Nephron progenitor cell (in vitro differentiated cells): ENCODE results near the gene UBE2M.

Experiments
- DNase-seq: peaks from one replicate; pipeline ENCODE4 v3.0.0; 2021
- H3K27ac Mint-ChIP-seq: 2 replicates; pipeline ENCODE4 v1.8.0; 2021; ENCODE audit warnings: mild to moderate bottlenecking, moderate library complexity, mixed read lengths
- H3K27me3 Mint-ChIP-seq: 2 replicates; pipeline ENCODE4 v1.8.0; 2021; ENCODE audit warnings: mild to moderate bottlenecking, low read depth, mixed read lengths; ENCODE audit not compliant: poor library complexity
- H3K36me3 Mint-ChIP-seq: 2 replicates; pipeline ENCODE4 v1.8.0; 2021; ENCODE audit warnings: low read depth, mixed read lengths
- H3K4me1 Mint-ChIP-seq: 2 replicates; pipeline ENCODE4 v1.8.0; 2021; ENCODE audit warnings: mixed read lengths
- H3K4me3 Mint-ChIP-seq: 2 replicates; pipeline ENCODE4 v1.8.0; 2021; ENCODE audit warnings: mild to moderate bottlenecking, moderate library complexity, mixed read lengths
- H3K9me3 Mint-ChIP-seq: 2 replicates; pipeline ENCODE4 v1.8.0; 2021; ENCODE audit warnings: mild to moderate bottlenecking, moderate library complexity, mixed read lengths
- TF ChIP-seq, protein P1 (sequence below): fragments of 200-600 bp; sonication (generic); IDR thresholded peaks from 2 replicates; pipeline ENCODE4 v1.5.0; 2021; ENCODE audit warnings: antibody characterized with exemption

The UBE2M gene

DNA sequence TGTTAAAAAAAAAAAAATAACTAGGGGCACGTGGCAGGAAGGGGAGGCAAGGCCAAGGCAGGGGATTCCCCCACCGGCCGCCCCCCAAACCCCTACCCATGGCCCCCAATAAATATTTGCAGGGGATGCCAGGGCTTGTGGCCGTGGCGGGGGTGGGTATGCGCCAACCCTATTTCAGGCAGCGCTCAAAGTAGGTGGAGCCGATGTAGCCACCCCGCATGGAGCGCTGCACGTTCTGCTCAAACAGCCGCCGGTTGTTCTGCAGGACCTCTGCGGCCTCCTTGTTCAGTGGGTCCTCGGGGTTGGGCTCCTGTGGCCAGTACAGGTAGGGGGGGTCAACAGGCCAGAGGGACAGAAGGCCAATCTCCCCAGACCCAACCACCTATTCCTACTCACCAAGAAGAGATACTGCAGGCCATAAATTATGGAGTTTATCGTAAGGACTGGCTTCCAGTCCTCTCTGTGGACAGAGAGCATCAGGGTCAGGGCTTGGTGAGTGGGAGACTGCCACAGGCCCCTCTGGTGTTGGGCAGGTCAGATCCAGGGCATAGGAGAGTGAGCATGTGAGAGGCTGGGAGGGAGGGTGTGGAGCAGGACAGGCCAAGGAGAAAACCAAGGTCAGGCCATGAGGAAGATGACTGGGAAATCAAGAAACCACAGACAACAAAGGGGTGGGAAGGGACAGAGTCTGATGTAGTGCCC, 2.3 kb downstream of the UBE2M start:
- peaks cover 7% of the 10 kb centered on the region for H3K27me3 Mint-ChIP-seq
- DNase-seq, result no peak
- H3K9me3 Mint-ChIP-seq, result no peaks in the 10 kb centered on the region
- TF ChIP-seq, protein P1, sequence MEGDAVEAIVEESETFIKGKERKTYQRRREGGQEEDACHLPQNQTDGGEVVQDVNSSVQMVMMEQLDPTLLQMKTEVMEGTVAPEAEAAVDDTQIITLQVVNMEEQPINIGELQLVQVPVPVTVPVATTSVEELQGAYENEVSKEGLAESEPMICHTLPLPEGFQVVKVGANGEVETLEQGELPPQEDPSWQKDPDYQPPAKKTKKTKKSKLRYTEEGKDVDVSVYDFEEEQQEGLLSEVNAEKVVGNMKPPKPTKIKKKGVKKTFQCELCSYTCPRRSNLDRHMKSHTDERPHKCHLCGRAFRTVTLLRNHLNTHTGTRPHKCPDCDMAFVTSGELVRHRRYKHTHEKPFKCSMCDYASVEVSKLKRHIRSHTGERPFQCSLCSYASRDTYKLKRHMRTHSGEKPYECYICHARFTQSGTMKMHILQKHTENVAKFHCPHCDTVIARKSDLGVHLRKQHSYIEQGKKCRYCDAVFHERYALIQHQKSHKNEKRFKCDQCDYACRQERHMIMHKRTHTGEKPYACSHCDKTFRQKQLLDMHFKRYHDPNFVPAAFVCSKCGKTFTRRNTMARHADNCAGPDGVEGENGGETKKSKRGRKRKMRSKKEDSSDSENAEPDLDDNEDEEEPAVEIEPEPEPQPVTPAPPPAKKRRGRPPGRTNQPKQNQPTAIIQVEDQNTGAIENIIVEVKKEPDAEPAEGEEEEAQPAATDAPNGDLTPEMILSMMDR, result no peak
- H3K36me3 Mint-ChIP-seq, result peaks cover 28% of the 10 kb centered on the region
- peak overlapping the region; percentile 99 for H3K27ac Mint-ChIP-seq
- H3K4me1 Mint-ChIP-seq, result peaks cover 66% of the 10 kb centered on the region
- peak overlapping the region; percentile 99 for H3K4me3 Mint-ChIP-seq

GRCh38 chr19:58555369-58555885, 3.0 kb downstream of the UBE2M start:
- peaks cover 10% of the 10 kb centered on the region for H3K27me3 Mint-ChIP-seq
- peaks cover 64% of the 10 kb centered on the region for H3K4me1 Mint-ChIP-seq
- peak overlapping the region; percentile 99 for H3K27ac Mint-ChIP-seq
- no peaks in the 10 kb centered on the region for H3K9me3 Mint-ChIP-seq
- TF ChIP-seq, protein P1, result no peak
- peak overlapping the region; percentile 97 for H3K4me3 Mint-ChIP-seq
- peaks cover 34% of the 10 kb centered on the region for H3K36me3 Mint-ChIP-seq
- DNase-seq, result no peak

DNA sequence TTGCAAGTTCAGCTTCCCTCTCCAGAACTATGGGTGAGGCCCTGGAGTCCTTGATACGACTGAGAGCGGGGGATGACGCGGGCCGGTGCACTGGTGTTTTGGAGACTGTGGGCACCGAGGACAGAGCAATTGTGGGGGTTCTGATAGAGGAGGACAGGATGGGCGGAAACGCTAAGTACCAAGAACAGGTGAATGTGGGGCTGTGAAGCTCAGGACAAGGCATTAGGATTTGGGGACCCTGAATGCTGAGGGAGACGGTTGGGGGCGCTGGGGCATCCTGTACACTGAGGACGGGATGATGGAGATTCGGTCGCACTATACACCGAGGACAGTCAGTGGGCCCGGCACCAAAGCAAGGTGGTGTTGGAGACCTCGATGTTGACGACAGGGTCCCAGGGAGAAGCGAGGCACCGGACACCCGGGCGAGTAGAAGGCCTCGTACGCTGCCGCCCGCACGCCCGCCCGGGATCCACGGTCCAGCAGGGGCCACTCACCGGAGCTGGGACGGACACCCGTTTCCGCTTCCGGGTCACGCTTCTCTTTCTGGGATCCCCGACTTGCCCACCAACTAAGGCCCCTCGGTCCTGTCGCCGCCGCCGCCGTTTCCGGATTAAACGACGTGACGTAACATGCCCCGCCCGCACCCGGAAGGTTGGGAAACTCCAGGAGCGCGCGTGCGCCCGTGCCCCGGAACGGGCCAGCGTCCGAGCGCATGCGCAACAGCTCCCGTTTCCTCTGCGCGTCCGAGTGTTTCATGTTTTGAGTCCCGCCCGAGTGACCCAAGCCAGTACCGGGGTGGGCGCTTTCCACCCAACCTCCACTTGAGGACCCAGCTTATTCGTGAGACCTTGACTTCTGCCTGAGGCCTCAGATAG, 3.7 kb downstream of the UBE2M start, which contains the start of gene CHMP2A:
Gene CHMP2A, minus strand, starts transcription at position 612 of the 875 bp plus-strand sequence. CDS start 893 bp downstream, outside the sequence.
- peak; percentile 99 for DNase-seq
- no peaks in the 10 kb centered on the region for H3K9me3 Mint-ChIP-seq
- H3K4me1 Mint-ChIP-seq, result peaks cover 57% of the 10 kb centered on the region
- peaks cover 10% of the 10 kb centered on the region for H3K27me3 Mint-ChIP-seq
- peak within 1 kb of the TSS; percentile 97 for H3K4me3 Mint-ChIP-seq
- TF ChIP-seq, protein P1, result no peak
- H3K36me3 Mint-ChIP-seq, result peaks cover 39% of the 10 kb centered on the region
- peak within 1 kb of the TSS; percentile 99 for H3K27ac Mint-ChIP-seq

DNA sequence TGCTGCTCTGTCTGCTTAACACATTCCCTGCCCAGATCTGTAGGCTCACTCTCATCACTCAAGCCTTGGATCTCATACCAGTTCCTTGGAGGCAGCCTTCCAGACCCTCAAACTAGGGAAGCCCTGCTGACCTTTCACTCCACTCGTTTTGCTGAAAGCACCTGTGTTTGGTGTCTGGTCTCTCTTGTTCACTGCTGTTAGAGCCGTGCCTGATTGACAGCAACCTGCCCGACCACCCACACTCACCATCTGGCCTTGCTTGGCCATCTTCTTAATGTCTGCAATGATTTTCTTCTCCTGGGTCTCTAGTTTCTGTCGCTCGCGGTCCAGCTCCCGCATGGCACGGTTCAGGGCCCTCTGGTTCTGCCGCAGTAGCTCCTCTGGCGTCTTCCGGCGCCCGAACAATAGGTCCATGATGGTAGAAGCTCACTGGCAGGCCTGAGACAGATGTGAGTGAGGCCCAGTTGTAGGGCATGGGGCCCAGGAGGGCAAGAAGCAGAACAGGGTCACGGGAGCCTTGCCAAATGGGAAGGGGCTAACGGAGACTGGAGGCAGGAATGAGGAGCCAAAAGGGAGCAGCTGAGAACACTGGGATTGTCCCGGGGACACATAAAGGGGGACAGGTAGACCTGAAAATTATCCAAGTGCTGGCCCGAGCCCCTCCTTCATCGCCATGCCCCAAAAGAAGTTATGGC, 4.5 kb downstream of the UBE2M start:
- H3K36me3 Mint-ChIP-seq, result peaks cover 39% of the 10 kb centered on the region
- H3K27me3 Mint-ChIP-seq, result peaks cover 10% of the 10 kb centered on the region
- no peaks in the 10 kb centered on the region for H3K9me3 Mint-ChIP-seq
- H3K4me3 Mint-ChIP-seq, result peak overlapping the region; percentile 97
- DNase-seq, result no peak
- peaks cover 51% of the 10 kb centered on the region for H3K4me1 Mint-ChIP-seq
- TF ChIP-seq, protein P1, result no peak
- H3K27ac Mint-ChIP-seq, result peak overlapping the region; percentile 99

- Mint-ChIP-seq H3K9me3 (no peaks in the 10 kb centered on the region), H3K27ac (peak overlapping the region; percentile 91), H3K4me3 (peak overlapping the region; percentile 1), H3K27me3 (peaks cover 10% of the 10 kb centered on the region), H3K36me3 (peaks cover 47% of the 10 kb centered on the region), H3K4me1 (peaks cover 51% of the 10 kb centered on the region)
- TF ChIP-seq, protein P1, result no peak
- no peak for DNase-seq
These were observed 5.8 kb downstream of the UBE2M start for GRCh38 chr19:58552655-58553054.
